Activated naive CD8-positive, alpha-beta T cell treated with anti-CD3 and anti-CD28 coated beads, Interleukin-2, amount 10 ng/mL, durations not matched to agents 7 days and 5 days (primary cell): Measurements from ENCODE around the gene RPL7L1. TPM values are rescaled to one million over a fixed set of nuclear protein-coding genes. Genes with fewer than 3 reads are reported as not detected.
A peak's percentile ranks its signal among the peaks of the same experiment; 100 is the strongest.
"Not testable (repeated sequence)": the region's sequence is repeated elsewhere in the genome, so short reads cannot be mapped to it uniquely, and the experiment has no call there.

ENCODE experiments used
- ATAC-seq: fragments of 150-1000 bp; cut with Tn5 transposase; one replicate; pipeline ENCODE4 v1.10.0; 2021; ENCODE audit warnings: low read depth, moderate library complexity
- POLR2A ChIA-PET: fragments of 350-600 bp; sonication (Branson Sonifier 250); formaldehyde crosslinking; loops from one replicate; lab custom pipeline; 2021; ENCODE audit warnings: antibody characterized with exemption; lab: Charles Lee
- DNase-seq: peaks from one replicate; pipeline ENCODE4 v3.0.0; 2021
- H3K27ac Mint-ChIP-seq: one replicate; pipeline ENCODE4 v1.8.0; 2022; ENCODE audit warnings: mild to moderate bottlenecking, mixed read lengths
- H3K27me3 Mint-ChIP-seq: one replicate; pipeline ENCODE4 v1.8.0; 2022; ENCODE audit warnings: mild to moderate bottlenecking, moderate library complexity, mixed read lengths
- H3K36me3 Mint-ChIP-seq: one replicate; pipeline ENCODE4 v1.8.0; 2021; ENCODE audit warnings: mild to moderate bottlenecking, mixed read lengths
- H3K4me1 Mint-ChIP-seq: one replicate; pipeline ENCODE4 v1.8.0; 2021; ENCODE audit warnings: mixed read lengths
- H3K4me3 Mint-ChIP-seq: one replicate; pipeline ENCODE4 v1.8.0; 2022; ENCODE audit warnings: mild to moderate bottlenecking, moderate library complexity, mixed read lengths
- H3K9me3 Mint-ChIP-seq: one replicate; pipeline ENCODE4 v1.8.0; 2021; ENCODE audit warnings: mixed read lengths
- total RNA-seq, 2 experiments: library from RNA; stranded (reverse); gene quantifications; one replicate each; pipeline ENCODE4 v1.2.3, GENCODE V29; 2021

RPL7L1 gene
- total RNA-seq, 2 experiments from 2014 or later: 77.6 to 79.3 TPM

- Mint-ChIP-seq H3K27me3 (no peaks in the 10 kb centered on the region), H3K4me1 (peaks cover 2% of the 10 kb centered on the region), H3K27ac (no peak overlapping the region), H3K36me3 (no peaks in the 10 kb centered on the region), H3K9me3 (no peaks in the 10 kb centered on the region), H3K4me3 (no peak overlapping the region)
- ATAC-seq (no peak), DNase-seq (no peak)
- POLR2A ChIA-PET: no interaction called here
Observed at GRCh38 chr6:42873313-42873712, 6.1 kb upstream of the RPL7L1 start.

- H3K27ac Mint-ChIP-seq: no peak overlapping the region
- DNase-seq: no peak
Observed at GRCh38 chr6:42877695-42878094, 1.7 kb upstream of the RPL7L1 start.

GRCh38 chr6:42880240-42880817, 913 bp downstream of the RPL7L1 start:
- DNase-seq: not testable (repeated sequence)

More at GRCh38 chr6:42877695-42878094, 1.7 kb upstream of the RPL7L1 start:
- peaks cover 4% of the 10 kb centered on the region for H3K4me1 Mint-ChIP-seq
- no peak overlapping the region for H3K4me3 Mint-ChIP-seq
- ATAC-seq: no peak
- POLR2A ChIA-PET: interaction anchor here (0.7 to 2.7 kb wide), 4 partner anchors 13 to 131 kb away, joined by 3 to 44 read pairs (median 4); partner anchors contain the start of genes BICRAL and TBCC
- H3K27me3 Mint-ChIP-seq: no peaks in the 10 kb centered on the region
- peaks cover 2% of the 10 kb centered on the region for H3K36me3 Mint-ChIP-seq
- H3K9me3 Mint-ChIP-seq: no peaks in the 10 kb centered on the region

GRCh38 chr6:42880871-42881270, 1.5 kb downstream of the RPL7L1 start:
- not testable (repeated sequence) for ATAC-seq, H3K27me3 Mint-ChIP-seq, H3K9me3 Mint-ChIP-seq, DNase-seq
- Mint-ChIP-seq H3K4me3 (peak overlapping the region; percentile 91), H3K36me3 (peaks cover 14% of the 10 kb centered on the region), H3K27ac (peak overlapping the region; percentile 96), H3K4me1 (peaks cover 14% of the 10 kb centered on the region)
- POLR2A ChIA-PET: interaction anchor here (1.2 to 4.0 kb wide), 4 partner anchors 9 to 135 kb away, joined by 5 to 37 read pairs (median 9); partner anchors contain the start of genes BICRAL and TBCC

More at GRCh38 chr6:42880240-42880817, 913 bp downstream of the RPL7L1 start:
- Mint-ChIP-seq H3K27ac (peak overlapping the region; percentile 96), H3K4me3 (peak overlapping the region; percentile 91), H3K36me3 (peaks cover 12% of the 10 kb centered on the region), H3K4me1 (peaks cover 14% of the 10 kb centered on the region)
- H3K27me3 Mint-ChIP-seq, ATAC-seq, H3K9me3 Mint-ChIP-seq: not testable (repeated sequence)
- POLR2A ChIA-PET: interaction anchor here (1.0 to 4.0 kb wide), 11 partner anchors 10 to 316 kb away, joined by 3 to 44 read pairs (median 6); partner anchors contain the start of genes BICRAL, CNPY3, PPP2R5D and TBCC

- ATAC-seq (no peak), DNase-seq (no peak)
- Mint-ChIP-seq H3K9me3 (no peaks in the 10 kb centered on the region), H3K4me1 (peaks cover 23% of the 10 kb centered on the region), H3K27ac (no peak overlapping the region), H3K4me3 (no peak overlapping the region), H3K27me3 (no peaks in the 10 kb centered on the region), H3K36me3 (peaks cover 17% of the 10 kb centered on the region)
- POLR2A ChIA-PET: interaction anchor here (0.5 to 0.9 kb wide), 2 partner anchors 138 to 269 kb away, joined by 3 to 5 read pairs; no protein-coding TSS in a partner anchor
Observed at GRCh38 chr6:42885702-42886101, 6.3 kb downstream of the RPL7L1 start.

- H3K27ac Mint-ChIP-seq, H3K9me3 Mint-ChIP-seq, H3K27me3 Mint-ChIP-seq, POLR2A ChIA-PET, DNase-seq, H3K4me3 Mint-ChIP-seq, ATAC-seq: not testable (repeated sequence)
- H3K4me1 Mint-ChIP-seq: peaks cover 26% of the 10 kb centered on the region
- H3K36me3 Mint-ChIP-seq: peaks cover 17% of the 10 kb centered on the region
Observed at GRCh38 chr6:42888201-42888600, 8.8 kb downstream of the RPL7L1 start.

GRCh38 chr6:42889815-42890214, 10.4 kb downstream of the RPL7L1 start:
- Mint-ChIP-seq H3K4me3 (peak overlapping the region; percentile 89), H3K27me3 (no peaks in the 10 kb centered on the region), H3K4me1 (peaks cover 26% of the 10 kb centered on the region), H3K9me3 (no peaks in the 10 kb centered on the region), H3K27ac (peak overlapping the region; percentile 97), H3K36me3 (peaks cover 9% of the 10 kb centered on the region)
- ATAC-seq: no peak
- no peak for DNase-seq
- POLR2A ChIA-PET: interaction anchor here (0.6 to 3.2 kb wide), 10 partner anchors 9 to 214 kb away, joined by 4 to 37 read pairs (median 8); partner anchors contain the start of genes BICRAL, CNPY3, RPL7L1 and RRP36

GRCh38 chr6:42890311-42891198, 11.1 kb downstream of the RPL7L1 start:
- H3K9me3 Mint-ChIP-seq: no peaks in the 10 kb centered on the region
- H3K27me3 Mint-ChIP-seq: no peaks in the 10 kb centered on the region
- H3K36me3 Mint-ChIP-seq: peaks cover 7% of the 10 kb centered on the region
- POLR2A ChIA-PET: interaction anchor here (0.6 to 3.2 kb wide), 17 partner anchors 10 to 284 kb away, joined by 3 to 37 read pairs (median 5); partner anchors contain the start of genes BICRAL, CNPY3, PPP2R5D and RPL7L1
- H3K4me1 Mint-ChIP-seq: peaks cover 26% of the 10 kb centered on the region
- peak; percentile 88 for DNase-seq
- peak overlapping the region; percentile 97 for H3K27ac Mint-ChIP-seq
- peak; percentile 94 for ATAC-seq
- H3K4me3 Mint-ChIP-seq: peak overlapping the region; percentile 89

- POLR2A ChIA-PET: interaction anchor here (1.0 to 3.2 kb wide), 14 partner anchors 11 to 283 kb away, joined by 3 to 37 read pairs (median 6); partner anchors contain the start of genes BICRAL, CNPY3, PPP2R5D and RPL7L1
- DNase-seq (no peak), ATAC-seq (no peak)
- Mint-ChIP-seq H3K9me3 (no peaks in the 10 kb centered on the region), H3K27ac (peak overlapping the region; percentile 97), H3K4me1 (peaks cover 26% of the 10 kb centered on the region), H3K27me3 (no peaks in the 10 kb centered on the region), H3K4me3 (peak overlapping the region; percentile 89), H3K36me3 (peaks cover 2% of the 10 kb centered on the region)
Observed at GRCh38 chr6:42891199-42891722, 11.8 kb downstream of the RPL7L1 start.

GRCh38 chr6:42894041-42894828, 14.8 kb downstream of the RPL7L1 start:
- H3K9me3 Mint-ChIP-seq, H3K27me3 Mint-ChIP-seq, DNase-seq, ATAC-seq, POLR2A ChIA-PET, H3K36me3 Mint-ChIP-seq, H3K4me3 Mint-ChIP-seq: not testable (repeated sequence)
- H3K27ac Mint-ChIP-seq: peak overlapping the region; percentile 22
- peaks cover 24% of the 10 kb centered on the region for H3K4me1 Mint-ChIP-seq

- no peak for ATAC-seq
- Mint-ChIP-seq H3K4me3 (no peak overlapping the region), H3K4me1 (peaks cover 13% of the 10 kb centered on the region), H3K27ac (no peak overlapping the region), H3K27me3 (no peaks in the 10 kb centered on the region), H3K36me3 (no peaks in the 10 kb centered on the region), H3K9me3 (no peaks in the 10 kb centered on the region)
- no peak for DNase-seq
- POLR2A ChIA-PET: no interaction called here
Observed at GRCh38 chr6:42896178-42896719, 16.8 kb downstream of the RPL7L1 start.

- H3K4me1 Mint-ChIP-seq: peaks cover 19% of the 10 kb centered on the region
- no peaks in the 10 kb centered on the region for H3K9me3 Mint-ChIP-seq
- ATAC-seq (no peak), DNase-seq (peak; percentile 46)
- H3K4me3 Mint-ChIP-seq: no peak overlapping the region
- no peaks in the 10 kb centered on the region for H3K27me3 Mint-ChIP-seq
- no peak overlapping the region for H3K27ac Mint-ChIP-seq
- H3K36me3 Mint-ChIP-seq: no peaks in the 10 kb centered on the region
- POLR2A ChIA-PET: no interaction called here
Observed at GRCh38 chr6:42898891-42899361, 19.5 kb downstream of the RPL7L1 start.
